HepG2 (cell line): Measurements from ENCODE around the gene NCBP2L. TPM values are rescaled to one million over a fixed set of nuclear protein-coding genes. Genes with fewer than 3 reads are reported as not detected.

Source experiments
- ATAC-seq: fragments of 200-7000 bp; cut with Tn5 transposase; 3 replicates; pipeline ENCODE4 v1.9.1; 2020; ENCODE audit warnings: mild to moderate bottlenecking, moderate library complexity
- BruUV-seq: library from RNA; stranded (reverse); fragments of 400-500 nt; replicated peaks from 2 replicates; lab custom pipeline; 2021; lab: Mats Ljungman, UMichigan
- CTCF ChIA-PET: fragments of 300-600 bp; formaldehyde crosslinking; extraction: SDS; loops from one replicate; lab custom pipeline; 2021; ENCODE audit warnings: low total read pairs, inconsistent platforms, low intra/inter-chr PET ratio; lab: Yijun Ruan, JAX
- POLR2A ChIA-PET: fragments of 350-600 bp; sonication (Branson Sonifier 250); formaldehyde crosslinking; loops from one replicate; lab custom pipeline; 2020; ENCODE audit warnings: antibody characterized with exemption, inconsistent platforms; lab: Yijun Ruan, JAX
- DNase-seq: peaks from one replicate; pipeline ENCODE4 v3.0.0-alpha.2; 2015; ENCODE audit warnings: low spot score
- FAIRE-seq: peaks from 3 replicates; lab custom pipeline; 2011; peaks lifted over from hg19 to GRCh38; lab: Jason Lieb, UNC
- H2AFZ ChIP-seq: one replicate; pipeline ENCODE4 v1.6.1; 2011; ENCODE audit warnings: low read length, inconsistent platforms
- H3K27ac ChIP-seq: fragments of 300-600 bp; 3 replicates; pipeline ENCODE4 v1.8.0; 2011; ENCODE audit warnings: mixed run types, mild to moderate bottlenecking, mixed read lengths, low read length, inconsistent platforms; ENCODE audit not compliant: insufficient read depth; ENCODE audit errors: extremely low read length
- H3K27me3 ChIP-seq, 2 experiments: fragments of 200-600 bp in 1 of 2; 2 replicates in 1 of 2; 3 replicates in 1 of 2; pipeline versions ENCODE4 v1.6.0 to v1.8.0; 2011; ENCODE audit warnings: low read length in 2 of 2, mild to moderate bottlenecking in 2 of 2, moderate library complexity in 2 of 2, inconsistent platforms in 1 of 2; ENCODE audit not compliant: insufficient read depth in 2 of 2, control insufficient read depth in 1 of 2
- H3K36me3 ChIP-seq, 2 experiments: fragments of 200-600 bp in 1 of 2; replicated peaks in 1 of 2; 2 replicates in 1 of 2; 3 replicates in 1 of 2; pipeline versions ENCODE4 v1.5.1 to v1.8.0; 2011; ENCODE audit warnings: low read length in 2 of 2, inconsistent platforms in 1 of 2; ENCODE audit not compliant: insufficient read depth in 2 of 2, control insufficient read depth in 1 of 2
- H3K4me1 ChIP-seq: 2 replicates; pipeline ENCODE4 v1.5.1; 2012; ENCODE audit warnings: low read length, inconsistent platforms; ENCODE audit not compliant: insufficient read depth
- H3K4me2 ChIP-seq: 2 replicates; pipeline ENCODE4 v1.6.0; 2011; ENCODE audit warnings: low read depth, low read length, inconsistent platforms
- H3K4me3 ChIP-seq, 3 experiments: fragments of 200-600 bp in 1 of 3; sonication (generic), shearing (Covaris generic) in 1 of 3; replicated peaks in 1 of 3; 2 replicates each; pipeline ENCODE4 v1.5.1; 2011 to 2016; ENCODE audit warnings: low read length in 3 of 3, inconsistent platforms in 2 of 3, low read depth in 2 of 3, mild to moderate bottlenecking in 2 of 3, control low read depth in 1 of 3, mixed read lengths in 1 of 3; ENCODE audit not compliant: insufficient read depth in 1 of 3
- H3K79me2 ChIP-seq: one replicate; pipeline ENCODE4 v1.6.1; 2011; ENCODE audit warnings: low read length, inconsistent platforms; ENCODE audit not compliant: insufficient read depth
- H3K9ac ChIP-seq: 2 replicates; pipeline ENCODE4 v1.6.0; 2011; ENCODE audit warnings: mild to moderate bottlenecking, low read depth, low read length, inconsistent platforms; ENCODE audit not compliant: insufficient read depth
- H3K9me3 ChIP-seq: 2 replicates; pipeline ENCODE4 v1.5.1; 2012; ENCODE audit warnings: mild to moderate bottlenecking, low read length
- H4K20me1 ChIP-seq: 2 replicates; pipeline ENCODE4 v1.6.0; 2011; ENCODE audit warnings: inconsistent platforms, mild to moderate bottlenecking, low read length, moderate library complexity; ENCODE audit not compliant: insufficient read depth
- ARNT ChIP-seq: fragments of 450-650 bp; IDR thresholded peaks from 2 replicates; pipeline ENCODE4 v1.6.1; 2017
- ELF3 ChIP-seq: IDR thresholded peaks from 2 replicates; pipeline ENCODE4 v1.6.1; 2016; ENCODE audit warnings: missing genetic modification reagents, missing compliant biosample characterization
- FIP1L1 ChIP-seq: fragments of 200-400 bp; formaldehyde crosslinking; IDR thresholded peaks from 2 replicates; pipeline ENCODE4 v1.6.1; 2018; ENCODE audit warnings: low read depth, mild to moderate bottlenecking, low read length, moderate library complexity, borderline replicate concordance; ENCODE audit not compliant: insufficient read depth
- HDAC2 ChIP-seq: sonication (generic); formaldehyde crosslinking; IDR thresholded peaks from 2 replicates; pipeline ENCODE4 v1.4.0; 2020; ENCODE audit warnings: missing genetic modification reagents
- KDM4B ChIP-seq: sonication (generic); formaldehyde crosslinking; IDR thresholded peaks from 2 replicates; pipeline ENCODE4 v1.4.0; 2020; ENCODE audit warnings: missing genetic modification reagents
- NFATC3 ChIP-seq: sonication (generic); formaldehyde crosslinking; IDR thresholded peaks from 2 replicates; pipeline ENCODE4 v1.5.1; 2020; ENCODE audit warnings: mild to moderate bottlenecking, missing genetic modification reagents
- RBM39 ChIP-seq: fragments of 200-400 bp; formaldehyde crosslinking; IDR thresholded peaks from one replicate; pipeline ENCODE4 v1.6.1; 2018; ENCODE audit warnings: antibody characterized with exemption, mild to moderate bottlenecking, low read depth, low read length; ENCODE audit not compliant: poor library complexity, severe bottlenecking
- U2AF1 ChIP-seq: fragments of 200-400 bp; formaldehyde crosslinking; optimal IDR thresholded peaks from 2 replicates; pipeline ENCODE3; 2017; ENCODE audit warnings: mild to moderate bottlenecking, low read depth, low read length
- ZKSCAN5 ChIP-seq: sonication (generic); formaldehyde crosslinking; IDR thresholded peaks from 2 replicates; pipeline ENCODE4 v1.5.1; 2020; ENCODE audit warnings: mild to moderate bottlenecking, missing genetic modification reagents
- ZNF143 ChIP-seq: sonication (generic); formaldehyde crosslinking; IDR thresholded peaks from 2 replicates; pipeline ENCODE4 v1.4.0; 2020; ENCODE audit warnings: missing genetic modification reagents
- ZNF350 ChIP-seq: sonication (generic); formaldehyde crosslinking; IDR thresholded peaks from 2 replicates; pipeline ENCODE4 v1.4.0; 2020; ENCODE audit warnings: mild to moderate bottlenecking, low read depth, missing genetic modification reagents, borderline replicate concordance
- ZNF720 ChIP-seq: sonication (generic); formaldehyde crosslinking; IDR thresholded peaks from 2 replicates; pipeline ENCODE4 v1.4.0; 2020; ENCODE audit warnings: missing genetic modification reagents
- ZNF746 ChIP-seq: sonication (generic); formaldehyde crosslinking; IDR thresholded peaks from 2 replicates; pipeline ENCODE4 v1.8.0; 2022; ENCODE audit warnings: mild to moderate bottlenecking, missing genetic modification reagents
- ZNF782 ChIP-seq: sonication (generic); formaldehyde crosslinking; IDR thresholded peaks from 2 replicates; pipeline ENCODE4 v1.4.0; 2020; ENCODE audit warnings: missing genetic modification reagents, mild to moderate bottlenecking, borderline replicate concordance
- ZSCAN30 ChIP-seq: sonication (generic); formaldehyde crosslinking; IDR thresholded peaks from 2 replicates; pipeline ENCODE4 v1.5.0; 2020; ENCODE audit warnings: mild to moderate bottlenecking, missing genetic modification reagents
- WGBS: methylation state at CpG from one replicate; pipeline ENCODE4 v1.1.6; 2017; ENCODE audit warnings: low lambda C conversion rate; 5-methylcytosine and 5-hydroxymethylcytosine counted together
- in situ Hi-C: cut with HindIII; loops from 2 replicates; pipeline ENCODE4 v1.10.0; 2017; ENCODE audit warnings: low pct_unique_long_range_greater_than_20kb; ENCODE audit not compliant: extremely low pct_ligation_motif_present
- intact Hi-C: fragments of 100-400 bp; cut with micrococcal nuclease; formaldehyde crosslinking; loops from one replicate; pipeline ENCODE4 v1.10.0; 2022; ENCODE audit not compliant: unreplicated experiment
- polyA plus RNA-seq, 8 experiments: library from polyadenylated mRNA; depleted of rRNA in 3 of 8; stranded (reverse) in 7 of 8; unstranded in 1 of 8; fragments of >200 nt; fragmentation: Illumina TruSeq in 4 of 8; extraction: Trizol in 4 of 8; gene quantifications; 2 replicates each; pipeline versions ENCODE4 v1.2.1 to v1.2.3, GENCODE V29; 2011 to 2016; ENCODE audit warnings: low read depth in 4 of 8, missing spikeins in 1 of 8, mixed read lengths in 1 of 8; ENCODE audit not compliant: insufficient read depth in 1 of 8
- total RNA-seq, 5 experiments: library from RNA; depleted of rRNA; stranded (reverse); fragments of >200 nt; fragmentation: Illumina TruSeq; extraction: Trizol; gene quantifications; 2 replicates each; pipeline ENCODE4 v1.2.3, GENCODE V29; 2016; ENCODE audit warnings: low read depth in 1 of 5
- TF ChIP-seq, protein P1 (sequence below): sonication (generic); formaldehyde crosslinking; IDR thresholded peaks from 2 replicates; pipeline ENCODE4 v1.5.1; 2020; ENCODE audit warnings: missing genetic modification reagents, mild to moderate bottlenecking, borderline replicate concordance

Gene NCBP2L
- total and polyA plus RNA-seq, 2 of the 13 experiments (the other 11 are each of a cell fraction or from before 2014, with no cell fraction given): not detected

DNA sequence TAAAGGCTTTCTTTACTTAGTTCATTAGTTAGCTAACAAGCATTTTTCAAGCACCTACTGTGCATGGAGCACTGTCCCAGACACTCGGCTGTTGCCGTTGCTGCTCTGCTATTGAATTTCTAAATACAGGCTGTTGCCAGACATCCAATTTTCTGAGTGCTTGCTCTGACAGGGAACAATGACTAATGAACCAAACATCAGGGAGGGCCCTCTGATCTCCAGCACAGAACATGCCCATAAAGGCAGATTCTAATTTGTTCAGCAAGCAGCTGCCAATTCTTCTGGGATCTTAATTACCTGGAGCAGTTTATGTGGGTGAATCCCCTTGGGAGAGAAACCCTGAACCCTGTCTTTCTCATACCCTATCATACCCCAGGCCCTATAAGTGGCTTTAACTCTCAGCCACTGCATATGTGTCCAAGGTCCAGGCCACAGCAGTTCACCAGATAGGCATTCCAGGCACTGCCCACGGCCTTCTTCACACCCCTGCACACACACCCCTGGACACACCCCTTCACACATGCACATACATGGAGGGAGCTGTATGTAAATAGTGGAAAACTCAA, 29.9 kb upstream of the NCBP2L start:
- Histone ChIP-seq H3K27me3 (no peaks in the 10 kb centered on the region), H3K4me1 (peaks cover 8% of the 10 kb centered on the region), H3K36me3 (no peaks in the 10 kb centered on the region), H2AFZ (no peak overlapping the region), H3K9me3 (no peaks in the 10 kb centered on the region), H3K79me2 (no peaks in the 10 kb centered on the region), H3K4me2 (no peak overlapping the region), H3K27ac (no peak overlapping the region), H3K9ac (no peak overlapping the region), H3K4me3 (no peak overlapping the region), H4K20me1 (no peaks in the 10 kb centered on the region)
- intact Hi-C loops (no loop called here), in situ Hi-C loops (no loop called here)
- no peak for DNase-seq
- 10% methylated on average over 2 of the region's 3 CpGs for WGBS
- CTCF ChIA-PET: no interaction called here
- no peak for FAIRE-seq
- POLR2A ChIA-PET: no interaction called here
- TF ChIP-seq FIP1L1 (no peak), ZKSCAN5 (CRISPR knock-in tag) (no peak), ZSCAN30 (CRISPR knock-in tag) (no peak), U2AF1 (no peak), NFATC3 (CRISPR knock-in tag) (no peak), ZNF746 (CRISPR knock-in tag) (no peak), ZNF782 (CRISPR knock-in tag) (no peak), ARNT (no peak), ZNF720 (CRISPR knock-in tag) (no peak), HDAC2 (CRISPR knock-in tag) (no peak), ZNF350 (CRISPR knock-in tag) (no peak), RBM39 (no peak), KDM4B (no peak), ELF3 (no peak), ZNF143 (no peak)
- TF ChIP-seq, protein P1, sequence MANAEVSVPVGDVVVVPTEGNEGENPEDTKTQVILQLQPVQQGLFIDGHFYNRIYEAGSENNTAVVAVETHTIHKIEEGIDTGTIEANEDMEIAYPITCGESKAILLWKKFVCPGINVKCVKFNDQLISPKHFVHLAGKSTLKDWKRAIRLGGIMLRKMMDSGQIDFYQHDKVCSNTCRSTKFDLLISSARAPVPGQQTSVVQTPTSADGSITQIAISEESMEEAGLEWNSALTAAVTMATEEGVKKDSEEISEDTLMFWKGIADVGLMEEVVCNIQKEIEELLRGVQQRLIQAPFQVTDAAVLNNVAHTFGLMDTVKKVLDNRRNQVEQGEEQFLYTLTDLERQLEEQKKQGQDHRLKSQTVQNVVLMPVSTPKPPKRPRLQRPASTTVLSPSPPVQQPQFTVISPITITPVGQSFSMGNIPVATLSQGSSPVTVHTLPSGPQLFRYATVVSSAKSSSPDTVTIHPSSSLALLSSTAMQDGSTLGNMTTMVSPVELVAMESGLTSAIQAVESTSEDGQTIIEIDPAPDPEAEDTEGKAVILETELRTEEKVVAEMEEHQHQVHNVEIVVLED (CRISPR knock-in tag): no peak
- BruUV-seq: no TSS peak
- no peak for ATAC-seq
